MM.1S (cell line): ENCODE results near the gene MLH3.

Experiments used
- DNase-seq: peaks from one replicate; pipeline ENCODE4 v3.0.0-alpha.2; 2015
- H2AFZ ChIP-seq: fragments of 300-600 bp; sonication (generic); 2 replicates; pipeline ENCODE4 v1.6.0; 2016; ENCODE audit warnings: antibody characterized with exemption, low read length
- H3F3A ChIP-seq: fragments of 300-600 bp; sonication (generic); 2 replicates; pipeline ENCODE4 v1.6.1; 2016; ENCODE audit warnings: mild to moderate bottlenecking, antibody characterized with exemption, low read length, moderate library complexity, mixed read lengths; ENCODE audit not compliant: insufficient read depth
- H3K27ac ChIP-seq: fragments of 300-600 bp; sonication (generic); 2 replicates; pipeline ENCODE4 v1.5.1; 2016; ENCODE audit warnings: mild to moderate bottlenecking, low read length
- H3K27me3 ChIP-seq: fragments of 300-600 bp; sonication (generic); replicated peaks from 2 replicates; pipeline ENCODE4 v1.6.0; 2016; ENCODE audit warnings: low read length; ENCODE audit not compliant: insufficient read depth
- H3K36me3 ChIP-seq: fragments of 300-600 bp; sonication (generic); replicated peaks from 2 replicates; pipeline ENCODE4 v1.6.1; 2016; ENCODE audit warnings: mild to moderate bottlenecking, low read length, mixed read lengths; ENCODE audit not compliant: insufficient read depth
- H3K4me1 ChIP-seq: fragments of 300-600 bp; sonication (generic); 2 replicates; pipeline ENCODE4 v1.6.1; 2016; ENCODE audit warnings: low read length, mixed read lengths
- H3K4me2 ChIP-seq: fragments of 300-600 bp; sonication (generic); 2 replicates; pipeline ENCODE4 v1.6.0; 2016; ENCODE audit warnings: low read depth, low read length
- H3K4me3 ChIP-seq: fragments of 300-600 bp; sonication (generic); 2 replicates; pipeline ENCODE4 v1.5.1; 2016; ENCODE audit warnings: low read length, mixed read lengths
- H3K79me2 ChIP-seq: fragments of 300-600 bp; sonication (generic); 2 replicates; pipeline ENCODE4 v1.6.1; 2016; ENCODE audit warnings: mixed run types, low read length, mixed read lengths
- H3K9ac ChIP-seq: fragments of 300-600 bp; sonication (generic); 2 replicates; pipeline ENCODE4 v1.6.1; 2016; ENCODE audit warnings: low read length, mixed read lengths
- H3K9me2 ChIP-seq: fragments of 300-600 bp; sonication (generic); replicated peaks from 2 replicates; pipeline ENCODE4 v1.6.1; 2016; ENCODE audit warnings: mild to moderate bottlenecking, low read length, mixed read lengths; ENCODE audit not compliant: insufficient read depth
- H3K9me3 ChIP-seq: fragments of 300-600 bp; sonication (generic); replicated peaks from 2 replicates; pipeline ENCODE4 v1.6.1; 2016; ENCODE audit warnings: mild to moderate bottlenecking, low read length, mixed read lengths; ENCODE audit not compliant: insufficient read depth
- H4K20me1 ChIP-seq: fragments of 300-600 bp; sonication (generic); 2 replicates; pipeline ENCODE4 v1.6.1; 2016; ENCODE audit warnings: mild to moderate bottlenecking, low read length, moderate library complexity, mixed read lengths; ENCODE audit not compliant: insufficient read depth
- CTCF ChIP-seq: fragments of 300-600 bp; sonication (generic); IDR thresholded peaks from 2 replicates; pipeline ENCODE4 v1.5.1; 2016; ENCODE audit warnings: antibody characterized with exemption, low read length, mixed read lengths
- EZH2 ChIP-seq: fragments of 300-600 bp; sonication (generic); optimal IDR thresholded peaks from 2 replicates; pipeline ENCODE3; 2017; ENCODE audit warnings: low read depth, mild to moderate bottlenecking, antibody characterized with exemption, low read length, mixed read lengths
- EZH2phosphoT487 ChIP-seq: fragments of 300-600 bp; sonication (generic); IDR thresholded peaks from 2 replicates; pipeline ENCODE4 v1.6.1; 2018; ENCODE audit warnings: antibody characterized with exemption, low read length

MLH3 gene

DNA sequence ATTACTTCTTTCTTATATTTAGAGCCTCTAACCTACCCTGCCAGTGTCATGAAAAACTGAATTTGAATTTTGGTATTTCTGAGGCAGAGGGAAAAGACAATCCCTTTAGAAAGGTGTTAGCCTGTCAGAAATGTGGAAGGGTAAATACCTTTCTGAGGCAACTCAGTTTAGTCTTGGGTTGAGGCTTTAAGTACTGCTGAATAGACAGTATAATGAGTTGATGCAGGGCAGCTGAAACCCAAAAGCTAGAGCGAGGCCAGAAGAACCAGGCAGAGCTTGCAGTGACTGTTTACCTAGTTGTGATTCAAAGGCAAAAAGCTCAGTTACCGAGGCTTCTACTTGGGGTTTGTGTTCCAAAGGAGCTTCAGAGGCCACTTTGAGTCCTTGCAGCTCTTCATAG, 36.9 kb upstream of the MLH3 start:
- Histone ChIP-seq H3K9me3 (no peaks in the 10 kb centered on the region), H3K36me3 (no peaks in the 10 kb centered on the region), H3K4me1 (no peaks in the 10 kb centered on the region), H3K4me3 (no peak overlapping the region), H2AFZ (no peak overlapping the region), H3K9me2 (no peaks in the 10 kb centered on the region), H3K27ac (no peak overlapping the region), H3F3A (no peaks in the 10 kb centered on the region), H3K4me2 (no peak overlapping the region), H3K9ac (no peak overlapping the region), H4K20me1 (no peaks in the 10 kb centered on the region), H3K27me3 (no peaks in the 10 kb centered on the region), H3K79me2 (no peaks in the 10 kb centered on the region)
- no peak for DNase-seq
- TF ChIP-seq EZH2, result no peak
- no peak for TF ChIP-seq CTCF
- TF ChIP-seq EZH2phosphoT487, result no peak

- H3K79me2 ChIP-seq, result no peaks in the 10 kb centered on the region
- TF ChIP-seq CTCF (no peak), EZH2phosphoT487 (no peak), EZH2 (no peak)
- no peaks in the 10 kb centered on the region for H3K9me2 ChIP-seq
- no peak overlapping the region for H3K4me3 ChIP-seq
- no peaks in the 10 kb centered on the region for H3F3A ChIP-seq
- H4K20me1 ChIP-seq, result no peaks in the 10 kb centered on the region
- H3K27ac ChIP-seq, result no peak overlapping the region
- H3K36me3 ChIP-seq, result no peaks in the 10 kb centered on the region
- DNase-seq, result no peak
- H3K27me3 ChIP-seq, result no peaks in the 10 kb centered on the region
- H3K9me3 ChIP-seq, result no peaks in the 10 kb centered on the region
- H3K9ac ChIP-seq, result no peak overlapping the region
- H2AFZ ChIP-seq, result no peak overlapping the region
- no peaks in the 10 kb centered on the region for H3K4me1 ChIP-seq
- no peak overlapping the region for H3K4me2 ChIP-seq
Observed at GRCh38 chr14:75084513-75084912, 33.2 kb upstream of the MLH3 start.

DNA sequence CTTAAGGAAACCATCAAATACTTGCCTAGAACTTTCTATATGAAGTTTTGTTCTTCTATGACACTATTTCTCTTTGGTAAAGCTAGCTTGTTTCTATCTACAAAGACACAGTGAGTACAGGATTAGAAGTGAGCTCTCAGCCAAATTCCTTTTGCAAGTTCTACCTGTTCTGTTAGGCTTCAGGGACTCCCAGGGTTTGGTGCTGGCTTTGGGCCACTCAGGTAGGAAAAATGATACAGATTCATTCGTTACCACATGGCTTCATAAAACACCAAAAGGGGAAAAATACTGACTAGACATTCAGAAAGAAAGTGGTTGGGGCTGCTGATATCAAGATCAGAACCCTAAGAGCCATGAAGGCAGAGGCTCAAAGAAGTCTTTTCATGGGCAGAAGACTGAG, 32.0 kb upstream of the MLH3 start:
- H3K36me3 ChIP-seq, result no peaks in the 10 kb centered on the region

More for the DNA sequence above, 32.0 kb upstream of the MLH3 start:
- Histone ChIP-seq H3K9ac (no peak overlapping the region), H3K9me2 (no peaks in the 10 kb centered on the region), H3K27ac (no peak overlapping the region), H2AFZ (no peak overlapping the region), H3K9me3 (no peaks in the 10 kb centered on the region), H3K27me3 (no peaks in the 10 kb centered on the region), H3K4me3 (no peak overlapping the region), H3F3A (no peaks in the 10 kb centered on the region), H3K79me2 (no peaks in the 10 kb centered on the region), H3K4me2 (no peak overlapping the region), H4K20me1 (no peaks in the 10 kb centered on the region), H3K4me1 (no peaks in the 10 kb centered on the region)
- no peak for TF ChIP-seq EZH2
- TF ChIP-seq CTCF, result no peak
- TF ChIP-seq EZH2phosphoT487, result no peak
- DNase-seq, result no peak
